ENCODE measurements around the gene HRH2. TPM values are rescaled to one million over a fixed set of nuclear protein-coding genes. Genes with fewer than 3 reads are reported as not detected.

The HRH2 gene
- total and polyA plus RNA-seq, 3 donors from 2014 or later = 0.47 to 1.4 (median 1.3) TPM

Small RNAs within 50 kb of the gene (small RNA-seq; reads per million reads assigned to genes)
- gene RN7SKP148 = 0 reads per million in 2 donors
- gene RNU6-226P = 0 reads per million in 2 donors

Other genes starting within 250 kb of the HRH2 start
- gene DRD1, start 213.9 kb upstream of the HRH2 start, total RNA-seq = under 1 TPM; 0.06 to 0.08 TPM
- 0.21 TPM for gene DRD1, start 213.9 kb upstream of the HRH2 start, polyA plus RNA-seq (ENCODE audit: insufficient read depth, low read depth, low replicate concordance)
- 10 to 100 TPM; 29.3 to 44.5 TPM for gene SFXN1, start 179.5 kb upstream of the HRH2 start, total RNA-seq
- 22.6 TPM for gene SFXN1, start 179.5 kb upstream of the HRH2 start, polyA plus RNA-seq (ENCODE audit: insufficient read depth, low read depth, low replicate concordance)
- 1 to 10 TPM; 1.7 to 2.4 TPM for gene CPLX2, start 213.5 kb downstream of the HRH2 start, total RNA-seq
- gene CPLX2, start 213.5 kb downstream of the HRH2 start, polyA plus RNA-seq (ENCODE audit: insufficient read depth, low read depth, low replicate concordance) = 2.2 TPM